Large intestine (tissue), 3 donors: Measurements from ENCODE around the gene SLC1A1. TPM values are rescaled to one million over a fixed set of nuclear protein-coding genes. Genes with fewer than 3 reads are reported as not detected.

ENCODE experiments used
- DNase-seq, 2 donors: peaks; one replicate each; pipeline versions ENCODE4 v3.0.0 to v3.0.0-alpha.2; 2013
- H3K27ac ChIP-seq: one replicate; pipeline ENCODE4 v1.5.1; 2013; ENCODE audit warnings: low read length
- H3K27me3 ChIP-seq: 2 replicates; pipeline ENCODE4 v1.6.1; 2013; ENCODE audit warnings: low read length; ENCODE audit not compliant: control insufficient read depth, insufficient read depth
- H3K36me3 ChIP-seq: 2 replicates; pipeline ENCODE4 v1.6.1; 2013; ENCODE audit warnings: low read length; ENCODE audit not compliant: control insufficient read depth, insufficient read depth
- H3K4me1 ChIP-seq: one replicate; pipeline ENCODE4 v1.6.1; 2013; ENCODE audit warnings: low read length; ENCODE audit not compliant: control insufficient read depth, insufficient read depth
- H3K4me3 ChIP-seq: one replicate; pipeline ENCODE4 v1.5.1; 2013; ENCODE audit warnings: low read length
- H3K9me3 ChIP-seq: one replicate; pipeline ENCODE4 v1.6.1; 2013; ENCODE audit warnings: mild to moderate bottlenecking, low read depth, low read length, moderate library complexity; ENCODE audit not compliant: control insufficient read depth
- WGBS: methylation state at CpG from one replicate; pipeline ENCODE4 v1.1.5; 2013; ENCODE audit warnings: low lambda C conversion rate; ENCODE audit not compliant: insufficient coverage; 5-methylcytosine and 5-hydroxymethylcytosine counted together
- polyA plus RNA-seq: library from polyadenylated mRNA; unstranded; fragments of 120-200 nt; gene quantifications from one replicate; pipeline ENCODE4 v1.2.1, GENCODE V29; 2013

The SLC1A1 gene
- polyA plus RNA-seq, 1 donor, result 42.5 TPM

GRCh38 chr9:4502444-4502843 lies 12.2 kb downstream of the SLC1A1 start:
- H3K36me3 ChIP-seq, result no peaks in the 10 kb centered on the region
- peak overlapping the region; percentile 52 for H3K27ac ChIP-seq
- H3K4me3 ChIP-seq, result no peak overlapping the region
- no CpG with 5 or more reads among the region's 1 CpG for WGBS
- no peaks in the 10 kb centered on the region for H3K9me3 ChIP-seq
- peaks cover 28% of the 10 kb centered on the region for H3K4me1 ChIP-seq
- no peaks in the 10 kb centered on the region for H3K27me3 ChIP-seq
- no peak for DNase-seq

DNA sequence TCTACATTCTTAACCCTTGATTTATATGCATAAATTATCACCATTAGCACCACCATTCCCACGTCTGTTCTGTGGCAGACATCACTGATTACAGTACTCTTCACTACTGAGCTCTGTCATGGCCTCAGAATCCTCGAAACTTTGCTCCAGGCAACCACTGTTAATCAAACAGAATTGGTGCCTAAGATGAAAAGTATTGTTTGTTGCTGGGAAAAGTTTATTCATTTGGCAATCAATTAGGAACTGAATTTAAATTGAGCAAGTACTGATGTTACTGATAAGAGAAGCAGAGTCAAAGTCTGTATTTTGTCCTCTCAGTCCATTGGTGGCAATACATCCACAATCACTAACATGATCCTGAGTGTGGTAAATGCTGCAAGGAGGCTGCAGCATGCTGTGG lies 12.8 kb downstream of the SLC1A1 start:
- no peaks in the 10 kb centered on the region for H3K27me3 ChIP-seq
- 83% methylated on average over 1 of the region's 2 CpGs for WGBS
- H3K36me3 ChIP-seq, result no peaks in the 10 kb centered on the region
- no peak for DNase-seq
- peak overlapping the region; percentile 52 for H3K27ac ChIP-seq
- H3K9me3 ChIP-seq, result no peaks in the 10 kb centered on the region
- no peak overlapping the region for H3K4me3 ChIP-seq
- H3K4me1 ChIP-seq, result peaks cover 31% of the 10 kb centered on the region

DNA sequence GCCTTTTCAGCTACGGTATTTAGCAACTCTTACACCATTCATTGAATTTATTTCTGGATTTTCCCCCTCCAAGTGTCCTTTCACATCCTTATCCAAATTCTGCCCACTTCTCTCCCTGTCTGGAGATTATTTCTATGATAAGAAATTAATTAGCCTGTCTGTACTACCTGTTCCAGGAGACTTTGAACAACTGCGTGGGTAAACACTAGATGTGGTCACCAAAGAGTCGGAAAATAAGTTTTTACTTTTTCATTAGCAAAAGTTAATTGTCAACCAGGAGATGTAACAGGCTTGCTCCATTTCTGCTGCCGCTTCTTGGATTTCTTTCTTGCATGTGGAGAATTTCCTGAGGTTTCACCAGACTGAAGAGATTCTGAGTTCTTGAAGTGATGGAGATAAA lies 14.0 kb downstream of the SLC1A1 start:
- H3K9me3 ChIP-seq, result no peaks in the 10 kb centered on the region
- whole genome bisulfite sequencing, result 100% methylated on average over 1 of the region's 4 CpGs
- no peak overlapping the region for H3K4me3 ChIP-seq
- H3K4me1 ChIP-seq, result peaks cover 41% of the 10 kb centered on the region
- DNase-seq, result no peak
- H3K27me3 ChIP-seq, result no peaks in the 10 kb centered on the region
- H3K27ac ChIP-seq, result no peak overlapping the region
- no peaks in the 10 kb centered on the region for H3K36me3 ChIP-seq

- H3K4me1 ChIP-seq, result peaks cover 53% of the 10 kb centered on the region
- no peaks in the 10 kb centered on the region for H3K36me3 ChIP-seq
- no peak for DNase-seq
- H3K4me3 ChIP-seq, result no peak overlapping the region
- H3K27ac ChIP-seq, result peak overlapping the region; percentile 88
- WGBS, result no CpG with 5 or more reads among the region's 1 CpG
- H3K27me3 ChIP-seq, result no peaks in the 10 kb centered on the region
- no peaks in the 10 kb centered on the region for H3K9me3 ChIP-seq
These were observed 16.2 kb downstream of the SLC1A1 start for GRCh38 chr9:4506490-4506889.

DNA sequence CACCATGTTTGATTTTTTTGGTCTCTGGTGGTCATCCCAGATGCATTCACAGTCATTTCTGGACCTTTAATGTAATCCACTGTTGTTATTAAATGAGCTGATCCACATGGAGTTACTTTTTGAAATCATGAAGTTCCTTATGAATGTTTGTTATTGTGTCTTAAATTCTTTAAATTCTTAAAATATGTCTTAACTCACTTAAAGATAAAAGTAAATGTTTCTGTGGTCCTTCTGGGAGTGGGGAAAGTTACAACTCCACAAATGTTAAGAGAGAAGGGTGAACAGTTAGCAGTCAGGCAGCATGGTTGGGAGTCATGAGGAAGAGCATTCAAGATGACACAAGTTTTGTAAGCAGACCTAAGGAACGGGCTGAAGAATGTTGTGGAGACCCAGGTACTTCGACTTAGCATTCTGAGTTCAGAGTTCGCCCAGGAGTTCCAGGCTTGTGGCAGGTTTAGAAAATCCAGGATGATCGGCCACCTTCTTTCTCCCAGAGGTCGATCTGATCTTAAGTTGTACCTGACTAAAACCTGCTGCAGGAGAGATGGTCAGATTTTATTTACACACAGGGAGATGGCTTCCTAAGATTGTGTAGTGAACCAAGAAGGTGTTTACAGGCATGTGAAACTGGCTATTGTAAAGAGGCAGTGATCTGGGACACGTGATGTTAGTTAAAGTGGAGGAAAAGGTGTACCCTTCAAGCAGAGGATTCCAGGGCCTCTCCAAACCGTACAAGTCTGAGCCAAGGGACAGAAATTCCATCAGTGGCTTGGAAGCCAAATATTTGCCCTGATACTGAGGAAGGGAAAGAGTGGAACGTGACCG lies 17.2 kb downstream of the SLC1A1 start:
- H3K36me3 ChIP-seq, result no peaks in the 10 kb centered on the region
- 40% methylated on average over 1 of the region's 9 CpGs for WGBS
- peaks cover 54% of the 10 kb centered on the region for H3K4me1 ChIP-seq
- no peaks in the 10 kb centered on the region for H3K27me3 ChIP-seq
- peak overlapping the region; percentile 88 for H3K27ac ChIP-seq
- DNase-seq, result peak in 1 of 2 donors; percentile 52
- no peak overlapping the region for H3K4me3 ChIP-seq
- H3K9me3 ChIP-seq, result no peaks in the 10 kb centered on the region

DNA sequence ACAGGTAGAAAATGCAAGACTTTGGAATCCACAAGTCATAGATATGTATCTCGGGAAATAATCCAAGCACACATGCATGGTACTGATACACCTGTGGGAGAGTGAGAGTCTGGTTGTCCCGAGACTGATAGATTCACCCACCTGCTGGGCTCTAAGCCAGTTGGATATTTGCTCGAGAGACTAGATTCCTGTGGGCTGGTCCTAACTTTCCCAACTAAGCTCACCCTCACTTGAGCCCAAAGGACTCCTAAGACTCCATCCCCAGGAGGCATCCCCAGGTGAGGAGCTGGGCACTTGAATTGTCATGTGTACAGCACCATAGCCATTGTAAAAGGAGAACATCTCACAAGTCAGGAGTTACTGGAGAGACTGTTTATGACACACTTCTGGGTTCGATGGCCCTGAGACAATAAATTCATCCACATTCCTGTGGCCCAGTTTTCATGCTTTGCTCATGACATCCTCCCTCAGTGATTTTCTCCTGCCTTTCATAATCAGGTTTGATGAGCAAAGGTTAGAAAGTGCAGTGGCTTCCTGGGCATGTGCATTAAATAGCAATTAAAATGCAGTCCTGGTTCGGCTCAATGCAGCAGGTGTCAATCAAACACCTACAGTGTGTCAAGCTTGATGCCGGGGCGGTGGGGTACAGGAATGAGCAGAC lies 18.1 kb downstream of the SLC1A1 start:
- H3K27ac ChIP-seq, result peak overlapping the region; percentile 93
- WGBS, result no CpG with 5 or more reads among the region's 7 CpGs
- no peaks in the 10 kb centered on the region for H3K27me3 ChIP-seq
- no peak overlapping the region for H3K4me3 ChIP-seq
- H3K4me1 ChIP-seq, result peaks cover 52% of the 10 kb centered on the region
- DNase-seq, result peak; percentile 83 to 91
- no peaks in the 10 kb centered on the region for H3K9me3 ChIP-seq
- no peaks in the 10 kb centered on the region for H3K36me3 ChIP-seq

DNA sequence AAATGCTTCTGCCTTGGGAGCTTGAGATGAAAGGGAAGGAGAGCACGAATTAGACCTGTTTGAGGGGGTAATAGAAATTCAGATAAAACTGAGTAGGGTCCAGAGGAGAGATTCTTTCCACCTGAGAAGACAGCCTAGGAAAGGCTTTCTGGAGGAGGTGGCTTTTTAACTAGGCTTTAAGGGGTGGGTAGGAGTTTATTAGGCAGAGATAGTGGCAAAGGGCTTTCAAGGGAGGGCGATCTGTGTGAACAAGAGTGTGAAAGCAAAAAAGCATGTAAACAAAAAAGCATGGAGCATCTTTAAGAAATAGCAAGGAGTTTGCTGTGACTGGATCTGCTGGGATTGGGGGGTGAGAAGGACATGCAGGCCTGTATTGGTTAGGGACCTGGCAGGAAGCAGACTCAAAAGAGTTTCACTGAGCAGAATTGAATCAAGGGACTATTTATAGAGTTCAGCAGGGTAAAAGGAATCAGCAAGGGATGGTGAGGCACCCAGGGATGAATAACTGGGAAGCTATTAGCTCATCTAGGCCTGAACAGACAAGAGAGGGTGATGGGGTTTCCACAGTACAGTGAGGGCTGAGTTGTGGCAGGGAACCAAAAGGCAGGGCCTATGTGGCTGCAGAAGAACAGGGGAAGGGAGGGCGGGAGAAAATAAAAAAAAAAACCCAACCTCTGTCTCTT lies 18.8 kb downstream of the SLC1A1 start:
- H3K9me3 ChIP-seq, result no peaks in the 10 kb centered on the region
- H3K36me3 ChIP-seq, result no peaks in the 10 kb centered on the region
- H3K27me3 ChIP-seq, result no peaks in the 10 kb centered on the region
- H3K4me1 ChIP-seq, result peaks cover 51% of the 10 kb centered on the region
- H3K4me3 ChIP-seq, result no peak overlapping the region
- H3K27ac ChIP-seq, result peak overlapping the region; percentile 93
- peak in 1 of 2 donors; percentile 16 for DNase-seq
- 88% methylated on average over 1 of the region's 3 CpGs for WGBS

DNA sequence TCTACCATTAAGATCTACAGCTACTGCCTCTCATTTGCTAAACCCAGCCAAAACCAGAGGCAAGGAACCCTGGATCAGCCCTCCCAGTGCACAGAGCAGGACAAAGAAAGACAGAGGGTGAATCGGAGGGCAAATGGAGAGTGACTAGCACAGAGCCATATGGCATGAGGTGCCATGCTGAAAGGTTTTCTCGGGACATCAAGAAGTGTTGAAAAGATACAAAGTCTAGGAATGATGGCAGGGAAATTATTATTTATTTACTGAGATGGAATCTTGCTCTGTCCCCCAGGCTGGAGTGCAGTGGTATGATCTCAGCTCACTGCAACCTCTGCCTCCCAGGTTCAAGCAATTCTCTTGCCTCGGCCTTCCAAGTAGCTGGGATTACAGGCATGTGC lies 19.3 kb downstream of the SLC1A1 start:
- Histone ChIP-seq H3K36me3 (no peaks in the 10 kb centered on the region), H3K27ac (peak overlapping the region; percentile 93), H3K4me3 (no peak overlapping the region), H3K9me3 (no peaks in the 10 kb centered on the region), H3K4me1 (peaks cover 51% of the 10 kb centered on the region), H3K27me3 (no peaks in the 10 kb centered on the region)
- no peak for DNase-seq
- no CpG with 5 or more reads among the region's 3 CpGs for WGBS

GRCh38 chr9:4510546-4511322 lies 20.5 kb downstream of the SLC1A1 start:
- peak overlapping the region; percentile 93 for H3K27ac ChIP-seq
- WGBS, result 33% methylated on average over 1 of the region's 4 CpGs
- H3K4me1 ChIP-seq, result peaks cover 51% of the 10 kb centered on the region
- no peaks in the 10 kb centered on the region for H3K9me3 ChIP-seq
- no peaks in the 10 kb centered on the region for H3K27me3 ChIP-seq
- peak; percentile 79 to 88 for DNase-seq
- no peaks in the 10 kb centered on the region for H3K36me3 ChIP-seq
- H3K4me3 ChIP-seq, result no peak overlapping the region
